AG10803 (cell line): ENCODE data around the gene ATG7.

ENCODE experiments used
- DNase-seq: peaks from one replicate; pipeline ENCODE4 v3.0.0; 2010; ENCODE audit warnings: low read depth
- H3K4me3 ChIP-seq: 2 replicates; pipeline ENCODE4 v1.5.1; 2011; ENCODE audit warnings: mild to moderate bottlenecking, low read length, control low read depth
- CTCF ChIP-seq: conservative IDR thresholded peaks from 2 replicates; pipeline ENCODE4 v1.5.1; 2011; ENCODE audit warnings: mild to moderate bottlenecking, low read length, control low read depth, inconsistent platforms

ATG7 gene

GRCh38 chr3:11386465-11387113 lies 114.4 kb downstream of the ATG7 start:
- H3K4me3 ChIP-seq: no peak overlapping the region
- no peak for TF ChIP-seq CTCF

GRCh38 chr3:11389386-11390268 lies 117.4 kb downstream of the ATG7 start:
- peak; percentile 64 for DNase-seq
- no peak overlapping the region for H3K4me3 ChIP-seq
- no peak for TF ChIP-seq CTCF

More at GRCh38 chr3:11386465-11387113, 114.4 kb downstream of the ATG7 start:
- DNase-seq: peak; percentile 38

- no peak for DNase-seq
- no peak overlapping the region for H3K4me3 ChIP-seq
- no peak for TF ChIP-seq CTCF
Measured at GRCh38 chr3:11390411-11391131, 118.4 kb downstream of the ATG7 start.

GRCh38 chr3:11391174-11391879 lies 119.1 kb downstream of the ATG7 start:
- no peak for TF ChIP-seq CTCF
- H3K4me3 ChIP-seq: no peak overlapping the region
- DNase-seq: peak; percentile 39

- peak; percentile 87 for DNase-seq
- TF ChIP-seq CTCF: no peak
- H3K4me3 ChIP-seq: no peak overlapping the region
Measured at GRCh38 chr3:11392014-11392859, 120.0 kb downstream of the ATG7 start.

GRCh38 chr3:11392860-11393114 lies 120.6 kb downstream of the ATG7 start:
- no peak for TF ChIP-seq CTCF
- no peak overlapping the region for H3K4me3 ChIP-seq
- DNase-seq: no peak
